Measurements from ENCODE around the gene EDIL3. TPM values are rescaled to one million over a fixed set of nuclear protein-coding genes. Genes with fewer than 3 reads are reported as not detected.
A peak's percentile ranks its signal among the peaks of the same experiment; 100 is the strongest.

The EDIL3 gene
- total and polyA plus RNA-seq, 2 donors (not counting 1 experiment from before 2014, with no cell fraction given), result 12.1 to 149 TPM

DNA sequence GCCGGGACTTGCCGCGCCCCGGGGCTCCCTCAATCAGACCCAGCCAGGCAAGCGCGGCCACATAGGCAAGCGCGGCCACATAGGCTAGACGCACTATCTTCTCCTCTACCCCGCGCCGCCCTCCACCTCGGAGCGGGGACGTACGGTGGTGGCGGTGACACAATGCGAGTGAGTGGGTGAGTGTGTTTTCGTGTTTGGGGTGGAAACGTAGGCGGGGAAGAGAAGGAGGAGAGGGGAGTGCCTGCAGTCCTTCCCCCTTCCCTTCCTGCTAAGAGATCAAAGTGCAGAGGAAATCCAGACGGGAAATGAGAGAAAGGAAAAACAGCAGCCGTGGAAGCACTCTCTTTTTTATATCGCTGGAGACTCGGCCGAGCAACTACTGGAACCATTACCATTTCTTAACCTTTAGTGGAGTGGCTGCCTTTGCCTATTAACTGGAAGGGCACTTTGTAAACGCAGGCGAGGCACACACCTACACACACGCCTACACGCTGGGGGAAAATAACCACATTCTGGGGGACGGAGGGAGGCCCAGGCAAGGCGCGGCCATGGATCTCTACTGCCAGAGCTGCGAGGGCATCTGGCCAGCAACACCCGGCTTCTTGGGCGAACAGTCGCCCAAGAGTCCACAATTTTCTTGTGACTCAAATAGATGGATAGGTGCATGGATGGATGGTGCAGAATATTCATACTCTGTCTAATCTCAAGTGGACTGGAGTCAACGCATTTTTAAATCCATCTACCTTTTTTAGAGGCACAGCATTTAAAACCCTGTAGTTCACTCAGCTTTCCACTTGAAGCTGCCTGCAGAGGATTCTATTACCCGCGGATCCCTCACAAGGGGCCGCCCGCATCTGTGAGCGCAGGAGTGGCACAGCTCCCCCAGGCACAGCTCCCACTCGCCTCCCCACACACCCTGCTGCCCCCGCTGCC is 2.1 kb downstream of the EDIL3 start:
- H3K79me2 ChIP-seq (ENCODE audit: control insufficient read depth, insufficient read depth, low read length), result peaks cover 5% of the 10 kb centered on the region
- no peaks in the 10 kb centered on the region for H3K9me3 ChIP-seq (ENCODE audit: control insufficient read depth, insufficient read depth, low read depth, low read length)
- peak overlapping the region; percentile 70 for H3K4me2 ChIP-seq (ENCODE audit: extremely low read depth, insufficient read depth, low read length)
- H3K9ac ChIP-seq (ENCODE audit: insufficient read depth, low read length), result peak overlapping the region; percentile 48
- H3K4me3 ChIP-seq (replicated peaks in 1 of 4; ENCODE audit: control extremely low read depth in 1 of 4, insufficient read depth in 1 of 4, low read depth in 3 of 4, low read length in 4 of 4), result peak overlapping the region; percentile 30 to 69 (median 62)
- peak overlapping the region; percentile 49 for H2AFZ ChIP-seq (ENCODE audit: low read length)
- no peaks in the 10 kb centered on the region for H3K4me1 ChIP-seq (ENCODE audit: control insufficient read depth, extremely low read depth, insufficient read depth, low read length)
- TF ChIP-seq EZH2 (IDR thresholded peaks at IDR 0.05; ENCODE audit: low read length, missing control alignments), result no peak
- TF ChIP-seq, protein P1, sequence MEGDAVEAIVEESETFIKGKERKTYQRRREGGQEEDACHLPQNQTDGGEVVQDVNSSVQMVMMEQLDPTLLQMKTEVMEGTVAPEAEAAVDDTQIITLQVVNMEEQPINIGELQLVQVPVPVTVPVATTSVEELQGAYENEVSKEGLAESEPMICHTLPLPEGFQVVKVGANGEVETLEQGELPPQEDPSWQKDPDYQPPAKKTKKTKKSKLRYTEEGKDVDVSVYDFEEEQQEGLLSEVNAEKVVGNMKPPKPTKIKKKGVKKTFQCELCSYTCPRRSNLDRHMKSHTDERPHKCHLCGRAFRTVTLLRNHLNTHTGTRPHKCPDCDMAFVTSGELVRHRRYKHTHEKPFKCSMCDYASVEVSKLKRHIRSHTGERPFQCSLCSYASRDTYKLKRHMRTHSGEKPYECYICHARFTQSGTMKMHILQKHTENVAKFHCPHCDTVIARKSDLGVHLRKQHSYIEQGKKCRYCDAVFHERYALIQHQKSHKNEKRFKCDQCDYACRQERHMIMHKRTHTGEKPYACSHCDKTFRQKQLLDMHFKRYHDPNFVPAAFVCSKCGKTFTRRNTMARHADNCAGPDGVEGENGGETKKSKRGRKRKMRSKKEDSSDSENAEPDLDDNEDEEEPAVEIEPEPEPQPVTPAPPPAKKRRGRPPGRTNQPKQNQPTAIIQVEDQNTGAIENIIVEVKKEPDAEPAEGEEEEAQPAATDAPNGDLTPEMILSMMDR (conservative IDR thresholded peaks at IDR 0.05 in 1 of 2, IDR thresholded peaks at IDR 0.05 in 1 of 2; ENCODE audit: low read depth in 1 of 2, low read length in 2 of 2), result peak in 1 of 2 donors; percentile 13
- H3K27me3 ChIP-seq (ENCODE audit: control insufficient read depth, insufficient read depth, low read length), result peaks cover 7% of the 10 kb centered on the region
- H3K36me3 ChIP-seq (ENCODE audit: control insufficient read depth, insufficient read depth, low read length), result no peaks in the 10 kb centered on the region
- peak; percentile 51 to 81 for DNase-seq (ENCODE audit: low read depth in 2 of 2)
- peak overlapping the region; percentile 7 for H3K27ac ChIP-seq (ENCODE audit: insufficient read depth, low read length)
- H4K20me1 ChIP-seq (ENCODE audit: control insufficient read depth, extremely low read depth, insufficient read depth, low read length), result no peaks in the 10 kb centered on the region

DNA sequence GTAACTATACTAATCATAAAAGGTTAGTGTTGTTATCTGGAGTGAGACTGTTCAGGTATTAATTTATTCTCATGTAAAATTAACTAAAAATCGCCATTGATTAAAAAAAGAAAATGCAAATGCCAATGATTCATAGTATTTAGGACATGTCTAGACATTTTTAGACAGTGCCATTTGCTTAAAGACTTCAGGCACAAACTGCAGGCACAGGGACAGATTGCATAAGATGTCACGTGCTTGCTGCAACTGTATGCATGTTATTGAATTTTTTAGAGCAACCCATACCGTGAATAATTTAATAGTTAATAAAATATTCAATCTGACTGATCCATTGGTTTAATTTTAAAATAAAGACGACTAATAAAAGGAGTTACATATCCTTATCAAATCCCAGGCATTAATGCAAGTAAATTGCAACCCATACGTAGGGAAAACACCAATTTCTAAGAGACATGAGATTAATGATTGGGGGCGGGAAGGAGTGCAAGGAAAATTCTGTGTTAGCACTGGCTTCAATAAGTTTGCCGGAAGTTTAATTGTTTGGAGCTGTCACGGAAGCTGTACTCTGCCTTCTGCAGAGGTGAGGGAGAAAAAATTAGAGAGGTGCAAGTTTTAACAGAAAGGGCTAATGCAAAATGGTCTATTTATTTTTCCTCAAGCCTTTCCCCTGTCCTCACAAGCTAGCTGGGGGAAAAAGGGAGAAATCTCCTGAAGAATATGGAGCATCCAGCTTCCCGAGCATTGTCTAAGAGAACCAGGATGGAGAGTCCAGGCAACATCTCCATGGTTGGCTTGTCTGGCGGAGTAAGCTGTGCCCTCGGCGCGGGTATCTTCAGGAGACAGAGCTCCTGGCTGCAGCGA is 2.9 kb downstream of the EDIL3 start:
- H3K9me3 ChIP-seq (ENCODE audit: control insufficient read depth, insufficient read depth, low read depth, low read length), result no peaks in the 10 kb centered on the region
- TF ChIP-seq EZH2 (IDR thresholded peaks at IDR 0.05; ENCODE audit: low read length, missing control alignments), result no peak
- TF ChIP-seq, protein P1 (conservative IDR thresholded peaks at IDR 0.05 in 1 of 2, IDR thresholded peaks at IDR 0.05 in 1 of 2; ENCODE audit: low read depth in 1 of 2, low read length in 2 of 2), result no peak
- H3K4me2 ChIP-seq (ENCODE audit: extremely low read depth, insufficient read depth, low read length), result peak overlapping the region; percentile 75
- H4K20me1 ChIP-seq (ENCODE audit: control insufficient read depth, extremely low read depth, insufficient read depth, low read length), result no peaks in the 10 kb centered on the region
- H3K36me3 ChIP-seq (ENCODE audit: control insufficient read depth, insufficient read depth, low read length), result no peaks in the 10 kb centered on the region
- peak; percentile 23 to 71 for DNase-seq (ENCODE audit: low read depth in 2 of 2)
- H3K27ac ChIP-seq (ENCODE audit: insufficient read depth, low read length), result peak overlapping the region; percentile 7
- H3K27me3 ChIP-seq (ENCODE audit: control insufficient read depth, insufficient read depth, low read length), result peaks cover 7% of the 10 kb centered on the region
- H2AFZ ChIP-seq (ENCODE audit: low read length), result peak overlapping the region; percentile 49
- H3K4me1 ChIP-seq (ENCODE audit: control insufficient read depth, extremely low read depth, insufficient read depth, low read length), result no peaks in the 10 kb centered on the region
- peak overlapping the region; percentile 30 to 69 (median 62) for H3K4me3 ChIP-seq (replicated peaks in 1 of 4; ENCODE audit: control extremely low read depth in 1 of 4, insufficient read depth in 1 of 4, low read depth in 3 of 4, low read length in 4 of 4)
- H3K9ac ChIP-seq (ENCODE audit: insufficient read depth, low read length), result no peak overlapping the region
- peaks cover 5% of the 10 kb centered on the region for H3K79me2 ChIP-seq (ENCODE audit: control insufficient read depth, insufficient read depth, low read length)

DNA sequence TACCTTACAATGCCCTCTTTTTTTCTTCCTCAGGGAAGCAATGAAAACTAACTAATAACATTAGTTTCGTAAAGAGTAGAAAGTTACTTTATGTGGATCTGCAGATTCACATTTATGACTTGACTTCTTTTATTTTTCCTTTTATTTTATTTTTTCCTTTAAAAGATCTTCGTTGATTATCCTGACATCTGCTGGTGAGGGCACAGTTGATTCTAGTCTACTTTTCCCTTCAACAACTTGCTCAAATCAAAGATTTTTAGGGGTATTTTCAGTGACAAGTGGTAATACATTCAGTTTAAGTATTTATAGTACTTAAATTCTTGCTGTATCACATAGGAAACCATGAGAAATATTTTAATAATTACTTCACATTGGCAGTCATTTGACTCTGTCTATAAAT is 4.9 kb downstream of the EDIL3 start:
- H3K4me3 ChIP-seq (replicated peaks in 1 of 4; ENCODE audit: control extremely low read depth in 1 of 4, insufficient read depth in 1 of 4, low read depth in 3 of 4, low read length in 4 of 4), result no peak overlapping the region
- H3K4me1 ChIP-seq (ENCODE audit: control insufficient read depth, extremely low read depth, insufficient read depth, low read length), result no peaks in the 10 kb centered on the region
- peak overlapping the region; percentile 45 for H3K4me2 ChIP-seq (ENCODE audit: extremely low read depth, insufficient read depth, low read length)
- H3K36me3 ChIP-seq (ENCODE audit: control insufficient read depth, insufficient read depth, low read length), result no peaks in the 10 kb centered on the region
- peaks cover 3% of the 10 kb centered on the region for H3K27me3 ChIP-seq (ENCODE audit: control insufficient read depth, insufficient read depth, low read length)
- no peak overlapping the region for H3K27ac ChIP-seq (ENCODE audit: insufficient read depth, low read length)
- H3K9ac ChIP-seq (ENCODE audit: insufficient read depth, low read length), result no peak overlapping the region
- TF ChIP-seq, protein P1 (conservative IDR thresholded peaks at IDR 0.05 in 1 of 2, IDR thresholded peaks at IDR 0.05 in 1 of 2; ENCODE audit: low read depth in 1 of 2, low read length in 2 of 2), result peak; percentile 22 to 44
- no peak for TF ChIP-seq EZH2 (IDR thresholded peaks at IDR 0.05; ENCODE audit: low read length, missing control alignments)
- no peaks in the 10 kb centered on the region for H4K20me1 ChIP-seq (ENCODE audit: control insufficient read depth, extremely low read depth, insufficient read depth, low read length)
- peaks cover 5% of the 10 kb centered on the region for H3K79me2 ChIP-seq (ENCODE audit: control insufficient read depth, insufficient read depth, low read length)
- no peaks in the 10 kb centered on the region for H3K9me3 ChIP-seq (ENCODE audit: control insufficient read depth, insufficient read depth, low read depth, low read length)
- no peak overlapping the region for H2AFZ ChIP-seq (ENCODE audit: low read length)
- DNase-seq (ENCODE audit: low read depth in 2 of 2), result peak; percentile 50 to 54

All from fibroblast of lung (primary cell).